GM12892 (cell line): ENCODE results near the gene CEACAM1.
"Not testable (repeated sequence)": the region's sequence is repeated elsewhere in the genome, so short reads cannot be mapped to it uniquely, and the experiment has no call there.

ENCODE experiments used
- DNase-seq: peaks from one replicate; pipeline ENCODE4 v3.0.0; 2011; ENCODE audit not compliant: insufficient read length
- FAIRE-seq: peaks from 2 replicates; lab custom pipeline; 2011; peaks lifted over from hg19 to GRCh38; lab: Jason Lieb, UNC
- POLR2A ChIP-seq: IDR thresholded peaks from 2 replicates; pipeline ENCODE4 v1.6.1; 2011; ENCODE audit warnings: low read depth, low read length, control low read depth
- POLR2AphosphoS5 ChIP-seq: IDR thresholded peaks from 2 replicates; pipeline ENCODE4 v1.6.1; 2011; ENCODE audit warnings: low read depth, low read length, control low read depth
- TAF1 ChIP-seq: IDR thresholded peaks from 2 replicates; pipeline ENCODE4 v1.6.1; 2011; ENCODE audit warnings: low read depth, mild to moderate bottlenecking, control low read depth, low read length, borderline replicate concordance

The CEACAM1 gene

GRCh38 chr19:42546831-42547500 is 18.7 kb upstream of the CEACAM1 start:
- no peak for DNase-seq
- TF ChIP-seq TAF1 (no peak), POLR2AphosphoS5 (no peak), POLR2A (no peak)
- FAIRE-seq: no peak

GRCh38 chr19:42544146-42544545 is 15.9 kb upstream of the CEACAM1 start:
- TF ChIP-seq POLR2AphosphoS5 (no peak), TAF1 (no peak), POLR2A (no peak)
- DNase-seq: no peak
- FAIRE-seq: no peak

- TF ChIP-seq POLR2A (no peak), TAF1 (no peak), POLR2AphosphoS5 (no peak)
- DNase-seq (no peak), FAIRE-seq (no peak)
Measured at GRCh38 chr19:42542791-42543190, 14.5 kb upstream of the CEACAM1 start.

- DNase-seq (no peak), FAIRE-seq (no peak)
- TF ChIP-seq TAF1: no peak
Measured at GRCh38 chr19:42540071-42540553, 11.8 kb upstream of the CEACAM1 start.

- TF ChIP-seq TAF1: no peak
- TF ChIP-seq POLR2AphosphoS5: no peak
- TF ChIP-seq POLR2A: no peak
- DNase-seq (no peak), FAIRE-seq (no peak)
Measured at GRCh38 chr19:42538841-42539709, 10.8 kb upstream of the CEACAM1 start.

- FAIRE-seq, DNase-seq: not testable (repeated sequence)
Measured at GRCh38 chr19:42535276-42535675, 7.0 kb upstream of the CEACAM1 start.

GRCh38 chr19:42534391-42534790 is 6.1 kb upstream of the CEACAM1 start:
- no peak for TF ChIP-seq POLR2A
- TF ChIP-seq TAF1: no peak
- no peak for TF ChIP-seq POLR2AphosphoS5
- FAIRE-seq: no peak
- DNase-seq: no peak

- FAIRE-seq (no peak), DNase-seq (no peak)
- no peak for TF ChIP-seq TAF1
- no peak for TF ChIP-seq POLR2AphosphoS5
- no peak for TF ChIP-seq POLR2A
Measured at GRCh38 chr19:42532891-42533290, 4.6 kb upstream of the CEACAM1 start.

GRCh38 chr19:42531313-42531712 is 3.0 kb upstream of the CEACAM1 start:
- DNase-seq: no peak
- TF ChIP-seq TAF1 (no peak), POLR2AphosphoS5 (no peak), POLR2A (no peak)
- FAIRE-seq: no peak

- DNase-seq: peak; percentile 57
- no peak for TF ChIP-seq POLR2A
- TF ChIP-seq POLR2AphosphoS5: no peak
- no peak for TF ChIP-seq TAF1
- FAIRE-seq: peak; percentile 92
Measured at GRCh38 chr19:42529248-42529764, 1.0 kb upstream of the CEACAM1 start.

- DNase-seq: no peak
- FAIRE-seq: no peak
- TF ChIP-seq POLR2AphosphoS5: no peak
- TF ChIP-seq POLR2A: no peak
- TF ChIP-seq TAF1: no peak
Measured at GRCh38 chr19:42524943-42525342, 3.3 kb downstream of the CEACAM1 start.

GRCh38 chr19:42524250-42524649 is 4.0 kb downstream of the CEACAM1 start:
- TF ChIP-seq POLR2A (no peak), POLR2AphosphoS5 (no peak), TAF1 (no peak)
- DNase-seq: no peak
- no peak for FAIRE-seq

- DNase-seq, FAIRE-seq: not testable (repeated sequence)
Measured at GRCh38 chr19:42522262-42522661, 6.0 kb downstream of the CEACAM1 start.
